NB4 (cell line): ENCODE measurements around the gene ARID2.

Experiments used
- DNase-seq: peaks from one replicate; pipeline ENCODE4 v3.0.0; 2010; ENCODE audit warnings: low read depth
- H3K4me3 ChIP-seq: one replicate; pipeline ENCODE4 v1.5.1; 2011; ENCODE audit warnings: mild to moderate bottlenecking, low read depth, low read length, moderate library complexity
- CTCF ChIP-seq: IDR thresholded peaks from one replicate; pipeline ENCODE4 v1.5.1; 2012; ENCODE audit warnings: low read depth, low read length
- MAX ChIP-seq: IDR thresholded peaks from 2 replicates; pipeline ENCODE4 v1.6.1; 2011; ENCODE audit warnings: low read depth, low read length
- MYC ChIP-seq: IDR thresholded peaks from 2 replicates; pipeline ENCODE4 v1.6.1; 2011; ENCODE audit warnings: low read depth, low read length
- POLR2A ChIP-seq: IDR thresholded peaks from 2 replicates; pipeline ENCODE4 v1.6.1; 2011; ENCODE audit warnings: mild to moderate bottlenecking; ENCODE audit not compliant: insufficient read length; ENCODE audit errors: extremely low read depth

Gene ARID2

GRCh38 chr12:45687081-45688015, 42.2 kb upstream of the ARID2 start:
- TF ChIP-seq MYC (no peak), CTCF (no peak), MAX (no peak), POLR2A (no peak)
- no peak overlapping the region for H3K4me3 ChIP-seq
- DNase-seq: no peak

GRCh38 chr12:45688183-45688582, 41.3 kb upstream of the ARID2 start:
- TF ChIP-seq CTCF (no peak), MYC (no peak)
- H3K4me3 ChIP-seq: no peak overlapping the region
- no peak for DNase-seq

GRCh38 chr12:45695035-45695434, 34.5 kb upstream of the ARID2 start:
- no peak for DNase-seq
- TF ChIP-seq POLR2A (no peak), MAX (no peak), CTCF (no peak), MYC (no peak)
- H3K4me3 ChIP-seq: no peak overlapping the region

GRCh38 chr12:45695606-45696005, 33.9 kb upstream of the ARID2 start:
- no peak for DNase-seq
- H3K4me3 ChIP-seq: no peak overlapping the region

GRCh38 chr12:45696049-45696448, 33.5 kb upstream of the ARID2 start:
- DNase-seq: no peak
- H3K4me3 ChIP-seq: no peak overlapping the region
- TF ChIP-seq MYC (no peak), POLR2A (no peak), CTCF (no peak), MAX (no peak)

More at GRCh38 chr12:45695606-45696005, 33.9 kb upstream of the ARID2 start:
- TF ChIP-seq MAX (no peak), MYC (no peak), POLR2A (no peak), CTCF (no peak)
